Left cardiac atrium (tissue), 4 donors: ENCODE data around the gene SPDYE6. TPM values are rescaled to one million over a fixed set of nuclear protein-coding genes. Genes with fewer than 3 reads are reported as not detected.
A peak's percentile ranks its signal among the peaks of the same experiment; 100 is the strongest.
"Not testable (repeated sequence)": the region's sequence is repeated elsewhere in the genome, so short reads cannot be mapped to it uniquely, and the experiment has no call there.

ENCODE experiments used
- ATAC-seq, 2 donors: fragments of 200-7000 bp; cut with Tn5 transposase; one replicate each; pipeline ENCODE4 v1.9.1; 2020; ENCODE audit warnings: mild to moderate bottlenecking in 2 of 2, moderate library complexity in 2 of 2
- DNase-seq: peaks from one replicate; pipeline ENCODE4 v3.0.0-alpha.2; 2020
- intact Hi-C, 2 donors: fragments of 100-400 bp; cut with DNase I; formaldehyde crosslinking; loops; one replicate each; pipeline versions ENCODE4 v1.14.1 to v1.15.1; 2022 to 2023
- total RNA-seq, 2 donors: library from RNA; stranded (reverse); fragmentation: NEBNext Ultra II Directional; extraction: Animal tissue kit (Norgen Biotek cat#: 25700); gene quantifications; one replicate each; pipeline ENCODE4 v1.2.1, GENCODE V29; 2021
- donor health status: DM: no; HTN: yes; CAD: no.
- donor health status: DM: no; HTN: yes; CAD: no; lungs with severe emphysema.
- donor health status: DM: yes; HTN: yes; CAD: no.
- donor health status: Dilated cardiomyopathy.

Gene SPDYE6
- total RNA-seq, 2 donors from 2014 or later: not detected

DNA sequence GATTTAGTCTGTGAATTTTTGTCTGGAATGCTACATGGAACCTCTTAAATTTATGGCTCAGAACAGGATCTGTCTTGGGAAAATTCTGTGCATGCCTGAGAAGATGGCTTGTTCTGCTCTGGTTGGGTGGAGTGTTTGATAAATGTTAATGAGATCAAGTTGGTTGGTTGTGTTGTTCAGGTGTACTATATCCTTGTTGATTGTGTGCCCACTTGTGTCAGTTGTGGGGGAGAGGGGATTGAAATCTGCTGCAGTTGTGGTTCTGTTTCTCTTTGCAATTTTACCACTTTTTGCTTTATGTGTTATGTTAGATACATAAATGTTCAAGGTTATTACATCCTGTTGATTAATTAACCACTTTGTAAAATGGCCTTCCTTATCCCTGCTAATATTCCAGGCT lies 13.8 kb upstream of the SPDYE6 start:
- intact Hi-C loops: not testable (repeated sequence)

GRCh38 chr7:102365390-102365789 lies 9.1 kb upstream of the SPDYE6 start:
- ATAC-seq, DNase-seq, intact Hi-C loops: not testable (repeated sequence)

More for the DNA sequence above, 13.8 kb upstream of the SPDYE6 start:
- DNase-seq, ATAC-seq: not testable (repeated sequence)

DNA sequence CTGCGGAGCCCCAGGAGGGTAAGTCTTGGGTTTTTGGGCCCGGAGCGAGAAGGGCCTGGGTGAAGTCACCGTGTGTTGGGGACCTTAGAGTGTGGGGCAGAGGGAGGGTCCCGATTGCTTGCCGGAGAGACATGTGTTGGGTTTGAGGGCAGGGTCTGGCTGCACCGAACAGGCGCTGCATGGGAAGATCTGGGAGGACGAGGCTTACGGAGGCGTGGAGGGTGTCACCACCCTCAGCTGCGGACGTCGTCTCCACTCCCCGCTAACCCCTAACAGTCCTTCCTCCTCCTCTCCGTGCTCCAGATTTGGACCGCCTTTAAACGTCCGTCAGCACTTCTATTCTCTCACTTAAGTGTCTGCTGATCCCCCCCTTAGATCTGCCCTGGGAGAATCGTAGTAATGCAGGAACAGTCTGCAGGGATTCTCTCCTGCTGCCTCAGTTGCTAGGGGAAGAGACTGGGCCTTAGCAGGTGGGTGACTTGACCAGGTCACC lies 8.2 kb upstream of the SPDYE6 start:
- intact Hi-C loops, DNase-seq: not testable (repeated sequence)
- peak in 1 of 2 donors; percentile 6 for ATAC-seq

GRCh38 chr7:102363549-102364393 lies 7.5 kb upstream of the SPDYE6 start:
- intact Hi-C loops: not testable (repeated sequence)
- DNase-seq: peak; percentile 97
- ATAC-seq: peak; percentile 99 to 100

- DNase-seq, intact Hi-C loops, ATAC-seq: not testable (repeated sequence)
Measured at GRCh38 chr7:102346983-102347382, 9.3 kb downstream of the SPDYE6 start.

DNA sequence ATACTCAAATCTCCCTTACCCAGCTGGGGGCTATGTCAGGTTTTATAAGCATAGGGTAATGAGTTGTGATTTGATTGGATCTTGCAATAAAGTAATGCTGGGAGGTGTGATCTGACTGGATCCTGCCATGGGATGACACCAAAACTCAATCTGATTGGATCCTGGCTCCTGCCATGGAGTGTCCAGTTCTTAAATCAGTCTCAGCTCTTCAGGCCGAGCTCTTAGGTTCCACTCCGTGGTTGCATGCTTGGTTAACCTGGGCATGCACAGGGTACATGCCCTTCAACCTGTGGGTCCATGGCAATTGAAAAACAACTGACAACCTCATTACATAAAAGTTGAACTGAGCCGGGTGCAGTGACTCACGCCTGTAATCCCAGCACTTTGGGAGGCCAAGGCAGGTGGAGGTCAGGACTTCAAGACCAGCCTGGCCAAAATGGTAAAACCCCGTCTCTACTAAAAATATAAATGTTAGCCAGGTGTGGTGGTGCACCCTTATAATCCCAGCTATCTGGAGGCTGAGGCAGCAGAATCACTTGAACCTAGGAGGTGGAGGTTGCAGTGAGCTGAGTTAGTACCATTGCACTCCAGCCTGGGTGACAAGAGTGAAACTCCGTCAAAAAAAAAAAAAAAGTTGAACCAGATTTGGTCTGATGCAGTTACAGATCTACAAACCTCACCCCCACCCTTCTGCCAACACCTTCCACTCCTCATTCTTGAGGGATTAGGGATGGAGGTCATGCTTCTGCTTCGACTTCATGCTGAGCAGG lies 15.5 kb downstream of the SPDYE6 start:
- intact Hi-C loops, ATAC-seq: not testable (repeated sequence)

GRCh38 chr7:102337420-102337819 lies 18.8 kb downstream of the SPDYE6 start:
- intact Hi-C loops, ATAC-seq, DNase-seq: not testable (repeated sequence)

More for the DNA sequence above, 15.5 kb downstream of the SPDYE6 start:
- DNase-seq: not testable (repeated sequence)

DNA sequence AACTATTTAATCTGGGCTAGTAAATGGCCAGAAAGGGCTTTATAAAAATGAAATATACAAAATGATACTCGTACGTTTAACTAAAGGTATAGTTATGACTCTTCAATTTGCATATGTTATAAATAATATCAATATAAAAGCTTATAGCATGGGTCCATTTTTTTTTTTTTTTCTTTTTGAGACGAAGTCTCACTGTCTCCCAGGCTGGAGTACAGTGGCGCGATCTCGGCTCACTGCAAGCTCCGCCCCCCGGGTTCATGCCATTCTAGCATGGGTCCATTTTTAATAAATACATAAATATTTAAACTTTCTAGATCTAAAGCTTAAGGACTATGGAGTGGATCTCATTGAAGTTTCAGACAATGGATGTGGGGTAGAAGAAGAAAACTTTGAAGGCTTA lies 19.2 kb downstream of the SPDYE6 start:
- ATAC-seq, DNase-seq, intact Hi-C loops: not testable (repeated sequence)

GRCh38 chr7:102335574-102335973 lies 20.7 kb downstream of the SPDYE6 start:
- DNase-seq, intact Hi-C loops, ATAC-seq: not testable (repeated sequence)

DNA sequence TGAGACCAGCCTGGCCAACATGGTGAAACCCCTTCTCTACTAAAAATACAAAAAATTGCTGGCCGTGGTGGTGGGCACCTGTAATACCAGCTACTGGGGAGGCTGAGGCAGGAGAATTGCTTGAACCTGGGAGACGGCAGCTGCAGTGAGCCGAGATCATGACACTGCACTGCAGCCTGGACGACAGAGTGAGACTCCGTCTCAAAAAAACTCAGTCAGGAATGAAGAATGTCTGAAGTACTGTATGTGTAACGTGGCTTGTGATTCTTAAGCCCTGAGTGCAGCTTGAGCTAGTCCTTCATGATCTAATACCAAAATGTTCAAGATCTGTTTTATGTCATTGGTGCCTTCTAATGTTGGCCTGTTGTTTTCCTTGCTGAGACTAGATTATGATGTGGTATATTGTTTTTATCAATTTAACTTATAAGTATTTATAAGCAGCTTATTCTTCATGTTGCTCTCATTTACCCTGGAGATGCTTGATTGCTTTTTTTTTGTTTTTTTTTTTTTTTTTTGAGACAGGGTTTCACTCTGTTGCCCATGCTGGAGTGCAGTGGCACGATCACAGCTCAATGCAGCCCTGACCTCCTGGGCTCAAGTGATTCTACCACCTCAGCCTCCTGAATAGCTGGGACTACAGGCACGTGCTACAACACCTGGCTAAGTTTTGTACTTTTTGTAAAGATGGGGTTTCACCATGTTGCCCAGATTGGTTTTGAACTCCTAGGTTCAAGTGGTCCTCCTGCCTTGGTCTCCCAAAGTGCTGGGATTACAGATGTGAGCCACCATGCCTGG lies 25.4 kb downstream of the SPDYE6 start:
- ATAC-seq, DNase-seq, intact Hi-C loops: not testable (repeated sequence)

GRCh38 chr7:102329366-102329765 lies 26.9 kb downstream of the SPDYE6 start:
- ATAC-seq, DNase-seq, intact Hi-C loops: not testable (repeated sequence)

DNA sequence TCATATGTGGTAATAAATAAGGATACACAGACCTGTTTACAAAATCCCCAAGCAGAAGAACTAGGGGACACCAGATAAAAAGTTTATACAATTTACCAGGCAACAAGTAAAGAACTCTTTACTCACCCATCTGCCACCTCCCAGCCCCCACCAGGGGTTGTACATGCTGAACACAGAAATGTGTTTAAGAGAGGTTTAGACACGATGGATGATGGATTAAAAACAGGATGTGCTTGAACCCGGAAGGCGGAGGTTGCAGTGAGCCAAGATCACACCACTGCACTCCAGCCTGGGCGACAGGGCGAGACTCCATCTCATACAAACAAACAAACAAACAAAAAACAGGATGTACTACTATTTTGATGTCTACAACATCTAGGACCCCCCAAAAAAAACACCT lies 27.4 kb downstream of the SPDYE6 start:
- intact Hi-C loops, ATAC-seq, DNase-seq: not testable (repeated sequence)

DNA sequence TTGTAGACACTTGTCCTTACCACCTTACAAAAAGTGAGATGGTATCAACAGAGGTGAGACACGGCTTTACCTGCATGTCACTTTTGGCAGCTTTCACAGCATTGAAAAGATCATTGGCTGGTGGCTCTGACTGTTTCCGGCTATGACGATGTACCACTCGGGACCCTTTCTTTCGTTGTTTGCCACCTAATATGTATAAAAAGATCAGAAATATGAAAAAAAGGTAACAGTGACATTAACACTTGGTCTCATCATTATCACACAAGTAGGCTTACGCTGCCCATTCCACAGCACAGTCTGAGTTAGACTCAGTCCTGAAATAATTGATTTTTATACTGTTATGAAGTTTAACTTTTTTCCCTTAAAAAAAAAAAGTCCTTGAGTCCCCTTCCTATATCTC lies 29.1 kb downstream of the SPDYE6 start:
- intact Hi-C loops, ATAC-seq: not testable (repeated sequence)

DNA sequence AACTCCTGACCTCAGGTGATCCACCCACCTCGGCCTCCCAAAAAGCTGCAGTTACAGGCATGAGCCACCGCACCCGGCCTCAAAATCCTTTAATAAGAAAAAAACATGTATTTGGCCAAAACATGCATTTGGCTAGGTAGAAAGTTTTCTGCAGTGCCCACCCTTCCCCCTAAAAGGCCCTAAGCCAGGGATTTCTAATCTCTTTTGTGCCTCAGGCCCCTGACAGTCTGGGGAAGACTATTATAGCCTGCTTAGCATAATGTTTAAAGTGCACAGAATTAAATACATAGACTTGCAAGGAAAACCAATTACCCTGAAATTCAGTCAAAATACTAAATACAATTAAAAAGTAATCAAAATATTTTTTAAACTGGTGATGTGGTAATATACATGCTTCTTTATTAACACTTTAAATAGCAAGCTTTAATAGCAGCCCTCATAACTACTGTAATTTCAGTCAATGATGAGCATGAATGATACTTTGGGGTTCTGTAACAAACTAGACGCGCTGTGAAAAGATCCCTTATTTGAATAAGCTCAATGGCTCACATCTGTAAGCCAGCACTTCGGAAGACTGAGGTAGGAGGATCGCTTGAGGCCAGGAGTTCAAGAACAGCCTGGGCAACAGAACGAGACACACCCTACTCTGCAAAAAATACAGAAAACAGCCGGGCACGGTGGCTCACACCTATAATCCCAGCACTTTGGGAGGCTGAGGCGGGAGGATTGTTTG lies 29.9 kb downstream of the SPDYE6 start:
- intact Hi-C loops: no loop called here
- DNase-seq: no peak
- ATAC-seq: no peak

More for the DNA sequence above, 29.1 kb downstream of the SPDYE6 start:
- not testable (repeated sequence) for DNase-seq

DNA sequence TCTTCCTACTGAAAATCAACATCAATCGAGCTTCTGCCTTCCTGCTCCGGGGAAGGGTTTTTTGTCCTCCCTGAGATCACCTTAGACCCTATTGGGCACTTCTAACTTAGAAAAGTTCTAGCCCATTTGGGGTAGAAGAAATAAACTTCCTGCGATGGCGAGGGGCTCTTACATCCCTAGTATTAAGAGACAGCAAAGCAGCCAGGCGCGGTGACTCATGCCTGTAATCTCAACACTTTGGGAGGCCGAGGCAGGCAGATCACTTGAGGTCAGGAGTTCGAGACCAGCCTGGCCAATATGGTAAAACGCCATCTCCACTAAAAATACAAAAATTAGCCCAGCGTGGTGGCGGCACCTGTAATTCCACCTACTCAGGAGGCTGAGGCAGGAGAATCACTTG lies 31.1 kb downstream of the SPDYE6 start:
- ATAC-seq, DNase-seq, intact Hi-C loops: not testable (repeated sequence)

GRCh38 chr7:102323914-102324195 lies 32.4 kb downstream of the SPDYE6 start:
- DNase-seq (no peak), ATAC-seq (no peak)
- intact Hi-C loops: no loop called here

GRCh38 chr7:102322202-102322715 lies 34.0 kb downstream of the SPDYE6 start:
- intact Hi-C loops: no loop called here
- no peak for DNase-seq
- ATAC-seq: no peak
